Cerebellar cortex (tissue), 1 donor: ENCODE data around the gene RMC1.
A peak's percentile ranks its signal among the peaks of the same experiment; 100 is the strongest.
"Not testable (repeated sequence)": the region's sequence is repeated elsewhere in the genome, so short reads cannot be mapped to it uniquely, and the experiment has no call there.

ENCODE experiments used
- DNase-seq: peaks from one replicate; pipeline ENCODE4 v3.0.0-alpha.2; 2015; ENCODE audit warnings: low spot score

RMC1 gene

DNA sequence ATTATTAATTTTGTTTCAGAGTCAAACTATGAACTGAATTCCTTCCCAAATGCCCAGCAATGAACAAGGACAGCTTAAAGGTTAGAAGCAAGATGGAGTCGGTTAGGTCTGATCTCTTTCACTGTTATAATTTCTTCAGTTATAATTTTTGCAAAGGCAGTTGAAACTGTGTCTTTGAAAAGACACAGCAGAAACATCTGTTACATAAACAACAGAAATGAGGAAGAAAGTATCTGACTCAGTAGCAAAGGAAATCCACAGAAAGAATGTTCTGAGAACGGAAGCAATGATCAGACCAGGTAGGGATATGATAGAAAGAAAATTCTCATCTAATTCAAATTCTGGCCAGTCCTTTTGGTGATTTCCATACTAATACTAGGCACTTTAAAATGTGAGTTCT is 5.2 kb upstream of the RMC1 start:
- DNase-seq = no peak

DNA sequence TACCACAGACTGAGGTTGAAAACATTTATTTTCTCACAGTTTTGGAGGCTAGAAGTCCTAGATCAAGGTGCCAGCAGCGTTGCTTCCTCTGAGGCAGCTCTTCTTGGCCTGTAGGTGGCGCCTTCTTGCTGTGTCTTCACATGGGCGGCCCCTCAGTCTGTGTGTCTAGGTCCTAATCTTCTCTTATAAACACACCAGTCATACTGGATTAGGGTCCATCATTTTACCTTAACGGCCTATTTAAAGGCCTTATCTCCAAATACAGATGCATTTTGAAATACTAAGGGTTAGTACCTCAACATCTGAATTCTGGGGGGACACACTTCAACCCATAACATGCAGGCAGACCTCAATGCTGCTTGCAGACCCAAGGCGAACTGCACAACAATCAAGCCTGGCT is 4.4 kb upstream of the RMC1 start:
- DNase-seq = peak; percentile 71

DNA sequence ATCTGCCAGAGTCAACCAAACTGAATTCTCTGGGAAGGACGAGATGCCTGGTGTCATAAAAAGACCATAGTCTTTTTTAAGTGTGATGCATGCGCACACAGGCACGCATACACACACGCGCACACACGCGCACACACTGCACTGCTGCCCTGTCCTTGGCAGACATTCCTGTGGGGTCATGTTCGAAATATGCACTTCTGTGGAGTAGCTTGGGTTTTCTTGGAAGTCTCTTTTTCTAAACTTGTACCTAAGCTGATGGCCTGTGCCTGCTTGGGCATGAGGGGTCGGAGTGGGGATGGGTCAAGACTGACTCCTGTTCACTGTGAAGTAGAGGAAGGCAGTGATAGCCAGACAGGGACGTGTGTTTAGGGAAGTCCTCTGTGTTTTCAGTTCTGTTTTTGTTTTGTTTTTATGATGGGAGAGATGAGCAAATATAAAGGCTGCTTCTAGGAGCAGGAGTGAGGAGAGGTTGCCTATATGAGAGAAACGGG is 4.0 kb upstream of the RMC1 start:
- DNase-seq = no peak

DNA sequence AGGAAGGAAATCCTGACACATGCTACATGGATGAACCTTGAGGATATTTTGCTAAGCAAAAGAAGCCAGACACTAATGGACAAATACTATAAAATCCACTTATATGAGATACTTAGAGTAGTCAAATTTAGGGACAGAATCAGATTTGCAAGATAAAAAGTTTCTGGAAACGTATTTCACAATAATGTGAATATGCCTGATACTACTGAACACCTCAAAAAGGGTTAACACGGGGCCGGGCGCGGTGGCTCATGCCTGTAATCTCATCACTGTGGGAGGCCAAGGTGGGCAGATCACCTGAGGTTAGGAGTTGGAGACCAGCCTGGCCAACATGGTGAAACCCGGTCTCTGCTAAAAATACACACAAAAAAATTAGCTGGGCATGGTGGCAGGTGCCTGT is 1.7 kb upstream of the RMC1 start:
- DNase-seq = no peak

DNA sequence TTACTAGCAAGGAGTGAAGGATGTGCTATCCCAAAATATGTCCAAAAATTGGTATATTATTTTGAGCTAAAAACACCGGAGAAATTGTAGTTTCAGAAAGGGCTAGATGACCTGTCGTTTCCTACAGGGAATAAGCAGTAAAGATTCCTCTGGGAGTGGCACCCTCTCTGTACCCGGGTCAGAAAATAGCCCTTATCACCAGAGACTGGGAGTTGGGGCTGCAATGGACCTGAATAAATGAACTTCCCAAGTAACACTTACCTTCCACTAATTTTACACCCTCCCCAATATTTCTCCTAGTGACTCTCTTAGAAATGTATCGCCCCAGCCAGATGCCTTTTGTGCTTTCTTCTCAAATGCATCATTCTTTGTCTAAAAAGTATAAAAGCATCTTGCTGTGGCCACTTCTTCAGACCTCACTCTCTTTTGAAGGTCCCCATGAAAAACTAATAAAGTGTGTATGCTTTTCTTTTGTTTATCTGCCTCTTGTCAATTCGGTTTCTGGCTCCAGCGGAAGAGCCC is 734 bp upstream of the RMC1 start:
- DNase-seq = no peak

DNA sequence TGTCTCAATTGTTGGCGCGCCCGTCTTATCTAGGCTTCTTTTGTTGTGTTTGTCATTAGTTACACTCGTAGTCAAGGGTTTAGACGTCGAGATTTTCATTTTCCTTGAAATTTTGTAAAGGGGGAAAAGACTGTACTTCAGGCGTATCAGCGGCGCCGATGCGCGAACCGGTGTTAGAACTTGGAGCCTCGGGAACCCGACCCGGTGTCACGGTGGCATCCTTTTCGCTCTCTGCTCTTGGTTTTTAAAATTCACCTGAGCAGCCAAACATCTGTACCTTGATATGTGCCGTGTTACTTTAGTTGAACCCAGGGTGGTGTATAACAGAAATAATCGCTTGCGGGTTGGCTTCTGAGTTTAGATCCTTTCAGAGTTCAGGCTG is 643 bp downstream of the RMC1 start:
- no peak for DNase-seq

DNA sequence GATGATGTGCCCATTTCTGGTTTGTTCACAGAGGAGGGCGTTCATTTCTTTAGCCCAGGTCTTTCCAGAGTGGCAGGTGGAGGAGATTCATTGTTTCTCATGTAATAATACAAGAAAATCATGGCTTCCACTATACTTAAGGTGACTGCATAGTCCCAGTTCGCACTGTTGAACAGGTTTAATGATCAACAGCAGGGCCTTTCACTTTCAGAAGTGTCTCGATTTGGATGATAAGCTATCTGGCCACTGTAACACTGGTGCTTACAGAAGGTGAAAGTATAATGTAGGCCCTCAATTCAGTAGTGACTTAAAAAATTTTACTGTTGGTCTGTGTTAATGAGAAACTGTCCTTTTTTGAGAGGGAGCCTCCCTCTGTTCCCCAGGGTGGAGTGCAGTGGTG is 1.4 kb downstream of the RMC1 start:
- DNase-seq = no peak

DNA sequence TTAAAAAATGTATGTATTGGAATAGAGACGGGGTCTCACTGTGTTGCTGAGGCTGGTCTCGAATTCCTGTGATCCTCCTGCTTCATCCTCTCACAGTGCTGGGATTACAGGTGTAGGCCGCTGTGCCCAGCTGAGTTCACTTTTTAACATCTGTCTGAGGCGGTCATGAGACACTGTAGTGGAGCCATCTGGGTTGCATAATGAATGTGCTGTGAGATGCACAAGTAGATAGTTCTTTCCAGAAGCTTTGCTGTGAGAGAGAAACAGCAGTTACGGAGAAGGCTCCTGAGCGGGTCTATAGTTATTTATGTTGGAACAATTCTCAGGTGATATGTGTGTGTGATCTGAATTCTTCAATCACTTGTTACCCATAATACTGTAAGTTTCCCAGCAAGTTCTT is 3.1 kb downstream of the RMC1 start:
- DNase-seq = no peak

DNA sequence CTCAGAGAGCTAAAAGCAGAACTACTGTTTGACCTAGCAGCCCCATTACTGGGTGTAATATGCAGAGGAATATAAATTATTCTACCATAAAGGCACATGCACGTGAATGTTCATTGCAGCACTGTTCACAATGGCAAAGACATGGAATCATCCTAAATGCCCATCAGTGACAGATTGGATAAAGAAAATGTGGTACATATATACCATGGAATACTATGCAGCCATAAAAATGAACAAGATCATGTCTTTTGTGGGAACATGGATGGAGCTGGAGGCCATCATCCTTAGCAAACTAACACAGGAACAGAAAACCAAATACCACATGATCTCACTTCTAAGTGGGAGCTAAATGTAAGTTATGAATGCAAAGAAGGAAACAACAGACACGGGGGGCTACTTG is 7.6 kb downstream of the RMC1 start:
- not testable (repeated sequence) for DNase-seq

DNA sequence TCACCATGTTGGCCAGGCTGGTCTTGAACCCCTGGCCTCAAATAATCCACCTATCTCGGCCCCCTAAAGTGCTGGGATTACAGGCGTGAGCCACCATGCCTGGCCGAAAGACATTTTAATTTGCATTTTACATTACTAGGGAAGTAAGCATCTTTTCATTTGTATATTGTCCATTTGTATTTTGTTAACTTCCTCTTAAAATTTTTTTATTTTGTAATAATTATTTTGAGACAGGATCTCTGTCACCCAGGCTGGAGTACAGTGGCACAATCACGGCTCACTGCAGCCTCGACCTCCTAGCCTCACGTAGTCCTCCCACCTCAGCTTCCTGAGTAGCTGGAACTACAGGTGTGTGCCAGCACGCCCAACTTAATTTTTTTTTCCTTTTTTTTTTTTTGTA is 8.9 kb downstream of the RMC1 start:
- not testable (repeated sequence) for DNase-seq

DNA sequence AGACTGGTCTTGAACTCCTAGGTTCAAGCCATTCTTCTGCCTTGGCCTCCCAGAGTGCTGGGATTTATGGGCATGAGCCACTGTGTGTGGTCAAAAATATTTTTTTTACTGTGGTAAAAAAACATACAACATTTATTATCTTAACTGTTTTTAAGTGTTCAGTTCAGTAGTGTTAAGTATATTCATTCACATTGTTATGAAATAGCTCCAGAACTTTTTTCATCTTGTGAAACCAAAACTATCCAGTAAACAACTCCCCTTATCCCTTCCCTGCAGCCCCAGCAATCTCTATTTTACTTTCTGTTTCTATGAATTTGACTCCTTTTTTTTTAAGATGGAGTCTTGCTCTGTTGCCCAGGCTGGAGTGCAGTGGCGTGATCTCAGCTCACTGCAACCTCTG is 9.3 kb downstream of the RMC1 start:
- DNase-seq = no peak

DNA sequence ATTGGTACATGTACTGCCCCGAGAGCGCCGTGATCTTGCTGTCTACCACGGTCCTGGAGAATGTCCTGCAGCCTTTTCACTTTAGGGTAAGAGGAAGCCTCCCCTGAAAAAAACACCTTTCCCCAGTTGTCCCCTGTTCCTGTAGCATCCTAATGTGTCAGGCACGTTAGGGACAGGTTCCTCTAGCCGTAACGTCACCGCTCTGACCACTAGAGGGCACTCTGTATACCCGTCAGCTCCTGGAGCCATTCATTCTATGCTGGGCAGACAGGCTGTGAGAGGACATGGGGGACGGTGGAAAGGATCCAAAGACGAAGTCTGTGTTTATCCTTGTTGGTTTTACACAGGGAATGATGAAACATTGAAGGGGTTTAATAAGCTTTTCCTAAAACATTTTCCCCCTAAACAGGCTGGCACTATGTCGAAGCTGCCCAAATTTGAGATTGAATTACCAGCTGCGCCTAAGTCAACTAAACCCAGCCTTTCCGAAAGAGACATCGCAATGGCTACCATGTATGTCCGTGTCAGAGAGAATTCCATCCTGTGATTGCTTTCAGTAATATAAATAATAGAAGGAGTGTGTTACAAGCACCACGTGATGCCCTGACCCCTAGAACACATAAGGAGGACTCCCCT is 12.7 kb downstream of the RMC1 start:
- DNase-seq = peak; percentile 90

DNA sequence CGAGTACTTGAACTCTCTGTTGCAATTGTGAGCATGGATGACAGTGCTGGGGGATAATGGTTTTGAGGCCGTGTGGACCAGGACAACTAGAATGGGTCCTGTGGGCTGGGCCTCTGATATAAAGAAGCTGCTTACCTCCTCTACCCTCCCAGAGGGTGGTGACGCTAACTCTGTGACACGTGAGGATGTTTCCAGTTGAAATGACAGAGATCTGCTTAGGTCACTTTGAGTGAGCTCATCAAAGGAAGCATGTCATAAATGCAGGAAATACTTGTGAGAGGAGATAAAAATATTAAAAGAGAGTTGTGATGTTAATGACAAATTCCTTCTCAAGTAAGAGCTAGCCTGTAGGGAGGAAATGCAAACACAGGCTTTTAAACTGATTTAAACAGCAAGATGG is 16.4 kb downstream of the RMC1 start:
- no peak for DNase-seq

DNA sequence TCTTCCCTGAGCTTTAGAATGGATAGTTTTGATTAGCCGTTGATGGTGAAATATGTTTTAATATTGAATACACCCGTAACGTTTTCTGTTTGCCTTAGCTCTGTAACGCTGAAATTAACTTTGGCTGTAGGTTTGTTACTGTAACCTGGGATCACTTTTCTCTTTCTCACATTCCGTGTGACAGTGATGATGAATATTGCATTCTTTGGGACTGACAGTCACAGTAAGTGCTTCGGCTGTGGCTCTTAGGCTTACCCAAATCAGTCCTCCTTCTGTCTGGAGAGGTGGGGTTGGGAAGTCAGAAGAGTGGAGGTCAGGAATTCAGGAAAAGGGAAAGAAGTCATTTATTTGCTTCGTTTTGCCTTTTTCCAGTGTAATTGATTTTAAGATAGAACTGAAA is 18.0 kb downstream of the RMC1 start:
- no peak for DNase-seq

DNA sequence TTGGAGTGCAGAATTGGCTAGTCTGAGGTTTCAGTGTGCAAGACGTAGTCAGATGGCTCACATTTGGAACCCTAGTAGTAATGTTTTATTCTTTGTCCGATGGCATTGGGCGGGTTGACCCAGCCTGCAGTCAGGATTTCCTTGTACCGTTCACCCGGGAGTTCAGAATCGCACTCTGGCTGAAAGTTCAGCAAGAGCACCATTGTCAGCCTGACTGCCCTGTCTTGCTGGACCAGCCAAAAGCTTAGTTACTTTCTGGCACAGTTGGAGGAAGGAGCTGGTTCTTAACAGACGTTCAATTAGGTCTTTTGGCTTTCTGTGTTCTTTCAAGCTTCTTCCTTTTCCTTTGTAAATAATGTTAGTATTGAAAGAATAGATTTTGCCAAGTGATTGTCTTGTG is 18.6 kb downstream of the RMC1 start:
- DNase-seq = no peak

DNA sequence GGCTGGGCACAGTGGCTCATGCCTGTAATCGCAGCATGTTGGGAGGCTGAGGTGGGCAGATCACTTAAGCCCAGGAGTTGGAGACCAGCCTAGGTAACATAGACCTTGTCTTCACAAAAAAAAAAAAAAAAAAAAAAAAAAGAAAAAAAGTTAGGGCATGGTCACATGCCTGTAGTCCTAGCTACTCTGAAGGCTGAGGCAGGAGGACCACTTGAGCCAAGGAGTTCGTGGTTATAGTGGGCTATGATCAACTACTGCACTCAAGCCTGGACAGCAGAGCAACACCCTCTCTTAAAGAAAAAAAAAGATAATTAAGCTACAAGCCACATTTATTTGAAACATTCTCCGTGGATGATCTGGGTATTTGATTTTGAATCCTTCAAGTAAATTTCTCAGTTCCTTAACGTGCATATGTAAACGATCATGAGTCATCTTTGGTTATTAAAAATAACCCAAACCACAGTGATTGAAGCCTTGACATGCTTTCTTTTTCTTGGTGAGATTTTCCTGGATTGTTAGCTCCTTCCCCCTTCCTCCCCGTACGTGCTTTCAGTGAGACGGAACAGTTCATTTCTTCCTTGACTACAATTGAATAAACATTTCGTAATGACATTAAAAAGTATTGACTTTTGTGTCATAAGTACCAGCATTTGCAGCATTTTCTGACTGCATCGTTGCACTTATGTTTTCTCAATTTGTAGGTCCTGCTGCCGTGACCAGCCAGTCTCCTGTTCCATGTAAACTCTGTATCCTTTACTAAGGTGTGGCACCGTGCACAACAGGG is 20.3 kb downstream of the RMC1 start:
- no peak for DNase-seq

DNA sequence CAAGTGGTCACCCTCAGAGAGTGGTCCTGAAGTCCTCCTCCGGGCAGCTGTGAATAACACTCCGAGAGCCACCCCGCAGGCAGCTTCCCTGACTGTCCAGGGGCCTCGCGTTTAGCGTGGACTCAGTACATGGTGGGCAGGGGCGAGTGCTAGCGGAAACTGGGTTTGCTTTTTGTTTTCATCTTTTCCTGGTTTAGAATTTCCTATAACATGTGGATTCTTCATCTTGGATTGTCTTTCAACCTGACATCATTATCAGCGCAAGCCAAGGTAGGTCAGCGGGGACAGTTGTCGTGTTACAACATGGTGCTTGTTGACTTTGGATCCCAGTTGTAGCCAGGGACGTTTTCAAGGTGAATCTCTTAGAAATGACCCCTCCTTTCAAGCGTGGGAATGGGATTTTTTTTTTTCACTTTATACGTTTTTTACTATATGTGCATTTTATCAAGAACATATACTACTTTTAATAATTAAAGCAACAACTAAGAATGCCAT is 20.9 kb downstream of the RMC1 start:
- no peak for DNase-seq

DNA sequence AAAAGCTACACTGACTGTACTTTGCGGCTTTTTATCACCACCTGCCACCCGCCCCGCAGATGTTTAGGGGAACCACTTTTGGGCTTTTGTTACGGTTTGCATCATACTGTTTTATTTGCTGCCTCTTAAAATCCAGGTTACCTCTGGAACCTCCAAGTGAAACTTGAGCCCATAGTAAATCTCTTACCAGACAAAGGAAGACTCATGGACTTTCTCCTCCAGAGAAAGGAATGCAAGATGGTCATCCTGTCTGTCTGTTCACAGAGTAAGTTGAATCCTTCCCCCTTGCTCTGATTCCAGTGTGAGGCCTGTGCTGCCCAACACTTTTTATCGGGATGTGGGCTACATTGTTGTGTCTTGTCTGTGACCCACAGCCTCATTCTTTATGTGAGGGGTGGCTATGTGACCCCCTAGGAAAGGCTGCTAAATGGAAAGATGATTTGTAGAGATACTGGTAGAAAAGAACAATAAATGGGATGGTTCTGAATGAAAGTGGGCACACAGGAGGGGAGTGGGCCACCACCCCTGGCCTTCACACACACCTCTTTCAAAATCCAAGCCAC is 23.3 kb downstream of the RMC1 start:
- DNase-seq = no peak

DNA sequence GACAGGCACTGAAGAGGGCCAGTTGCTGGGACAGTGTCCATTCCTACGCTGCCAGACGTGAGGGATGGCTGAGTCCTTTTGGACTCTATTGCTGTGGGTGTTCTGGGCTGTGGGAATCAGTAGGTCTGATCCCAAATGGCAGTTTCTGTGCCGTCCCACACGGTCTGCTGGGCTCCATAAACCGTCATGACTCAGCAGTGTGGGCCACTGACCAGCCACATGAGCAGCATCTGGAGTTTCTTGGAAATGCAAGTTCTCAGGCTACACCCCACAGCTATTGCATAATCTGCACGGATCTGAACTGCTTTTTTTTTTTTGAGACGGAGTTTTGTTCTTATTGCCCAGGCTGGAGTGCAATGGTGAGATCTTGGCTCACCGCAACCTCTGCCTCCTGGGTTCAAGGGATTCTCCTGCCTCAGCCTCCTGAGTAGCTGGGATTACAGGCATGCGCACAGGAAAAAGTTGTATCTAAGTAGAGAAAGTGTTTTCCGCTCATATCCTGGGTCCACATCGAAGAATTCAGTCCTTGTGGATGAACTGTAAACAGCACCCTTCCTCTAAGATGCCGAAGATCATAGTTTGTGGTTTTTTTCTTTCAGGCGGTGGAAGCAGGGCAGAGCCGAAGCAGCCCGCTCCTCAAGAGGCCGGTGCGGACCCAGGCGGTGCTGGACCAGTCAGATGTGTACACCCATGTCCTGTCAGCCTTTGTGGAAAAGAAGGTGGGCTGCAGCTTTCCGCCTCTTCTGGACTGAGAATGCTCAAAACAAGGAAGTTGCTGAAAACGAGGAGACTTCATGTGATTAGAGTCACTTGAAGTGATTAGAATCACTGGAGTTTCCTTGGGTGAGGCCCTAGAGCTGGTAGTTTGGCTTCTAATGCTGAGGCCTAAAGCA is 25.5 kb downstream of the RMC1 start:
- DNase-seq = no peak

DNA sequence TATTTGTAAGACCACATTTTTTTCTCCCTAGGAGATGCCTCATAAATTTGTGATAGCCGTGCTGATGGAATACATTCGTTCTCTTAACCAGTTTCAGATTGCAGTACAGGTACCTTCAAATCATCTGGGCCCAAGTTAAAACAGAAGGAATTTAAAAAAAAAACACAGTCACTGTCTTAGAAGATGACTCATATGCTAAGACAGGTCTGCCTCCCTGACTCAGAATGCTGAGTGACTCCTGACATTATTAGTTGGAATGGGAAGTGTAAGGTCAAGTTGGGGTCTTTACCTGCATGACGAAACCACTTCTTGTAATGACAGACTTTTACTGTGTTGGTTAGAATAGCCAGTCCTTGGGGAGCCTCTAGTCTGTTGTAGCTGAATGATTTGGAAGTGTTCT is 26.3 kb downstream of the RMC1 start:
- DNase-seq = no peak

DNA sequence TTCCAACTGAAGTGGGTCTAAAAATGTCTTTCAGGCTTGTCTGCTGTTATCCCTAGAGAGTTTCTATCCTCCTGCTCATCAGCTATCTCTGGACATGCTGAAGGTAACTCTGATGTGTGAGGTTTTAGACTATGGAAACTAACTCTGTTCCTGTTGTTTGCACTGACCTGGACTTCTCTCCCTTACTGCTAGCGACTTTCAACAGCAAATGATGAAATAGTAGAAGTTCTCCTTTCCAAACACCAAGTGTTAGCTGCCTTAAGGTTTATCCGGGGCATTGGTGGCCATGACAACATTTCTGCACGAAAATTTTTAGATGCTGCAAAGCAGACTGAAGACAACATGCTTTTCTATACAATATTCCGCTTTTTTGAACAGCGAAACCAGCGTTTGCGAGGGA is 26.9 kb downstream of the RMC1 start:
- no peak for DNase-seq

DNA sequence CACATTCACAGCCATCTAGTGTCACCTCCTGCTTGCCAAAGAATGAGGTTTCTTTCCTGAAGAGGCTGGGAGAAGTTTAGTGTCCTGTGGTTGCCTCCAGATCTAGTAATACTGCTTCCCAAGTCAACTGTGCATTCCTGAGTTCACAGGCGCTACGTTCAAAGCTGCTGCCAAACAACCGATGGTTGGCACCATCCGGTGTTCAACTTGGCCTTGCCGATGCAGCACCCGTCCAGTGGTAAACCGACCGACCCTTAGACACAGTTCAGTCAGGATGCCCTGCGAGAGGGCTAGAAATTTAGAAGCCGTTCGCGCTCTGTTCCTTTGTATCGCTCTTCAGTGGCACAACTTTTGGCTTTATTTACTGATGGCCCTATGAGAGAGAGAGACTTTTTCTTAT is 28.6 kb downstream of the RMC1 start:
- no peak for DNase-seq
